ENCODE measurements around the gene MAGEC3.
"Not testable (repeated sequence)": the region's sequence is repeated elsewhere in the genome, so short reads cannot be mapped to it uniquely, and the experiment has no call there.

Gene MAGEC3

GRCh38 chrX:141838016-141838415 lies at the start of gene MAGEC3:
MAGEC3 (plus strand) TSS chrX:141838316; CDS start chrX:141838316, 0 bp downstream.
- no peak for DNase-seq

GRCh38 chrX:141791856-141792255 lies 46.3 kb upstream of the MAGEC3 start:
- DNase-seq, result no peak

GRCh38 chrX:141811438-141811837 lies 26.7 kb upstream of the MAGEC3 start:
- DNase-seq, result no peak

- DNase-seq, result no peak
Observed at GRCh38 chrX:141814213-141814857, 23.8 kb upstream of the MAGEC3 start.

- no peak for DNase-seq
Observed at GRCh38 chrX:141815904-141816303, 22.2 kb upstream of the MAGEC3 start.

GRCh38 chrX:141832247-141832646 lies 5.9 kb upstream of the MAGEC3 start:
- no peak for DNase-seq

GRCh38 chrX:141839856-141840255 lies 1.7 kb downstream of the MAGEC3 start:
- DNase-seq, result no peak

GRCh38 chrX:141857479-141857878 lies 19.4 kb downstream of the MAGEC3 start:
- DNase-seq, result no peak

GRCh38 chrX:141879616-141880015 lies 41.5 kb downstream of the MAGEC3 start:
- DNase-seq, result no peak

- not testable (repeated sequence) for DNase-seq
Observed at GRCh38 chrX:141888811-141889210, 50.7 kb downstream of the MAGEC3 start.

- DNase-seq, result no peak
Observed at GRCh38 chrX:141894733-141895132, 56.6 kb downstream of the MAGEC3 start.

- no peak for DNase-seq
Observed at GRCh38 chrX:141897690-141898089, 59.6 kb downstream of the MAGEC3 start.

GRCh38 chrX:141902366-141902765 lies 64.2 kb downstream of the MAGEC3 start:
- no peak for DNase-seq

GRCh38 chrX:141903400-141904155 lies 65.5 kb downstream of the MAGEC3 start, which contains the start of gene MAGEC1:
MAGEC1 (plus strand) TSS chrX:141903894; CDS start chrX:141905073, 1,179 bp downstream.
- no peak for DNase-seq

GRCh38 chrX:141904262-141904661 lies 66.1 kb downstream of the MAGEC3 start:
- DNase-seq, result no peak

GRCh38 chrX:141917801-141918200 lies 79.7 kb downstream of the MAGEC3 start:
- DNase-seq, result no peak

GRCh38 chrX:141924293-141924692 lies 86.2 kb downstream of the MAGEC3 start:
- DNase-seq, result no peak

- DNase-seq, result no peak
Observed at GRCh38 chrX:141928432-141928831, 90.3 kb downstream of the MAGEC3 start.

GRCh38 chrX:141934059-141934641 lies 96.0 kb downstream of the MAGEC3 start:
- no peak for DNase-seq

GRCh38 chrX:141935645-141936044 lies 97.5 kb downstream of the MAGEC3 start:
- DNase-seq, result no peak

- no peak for DNase-seq
Observed at GRCh38 chrX:141936080-141936479, 98.0 kb downstream of the MAGEC3 start.

GRCh38 chrX:141941234-141941633 lies 103.1 kb downstream of the MAGEC3 start:
- DNase-seq, result no peak

GRCh38 chrX:141945426-141945825 lies 107.3 kb downstream of the MAGEC3 start:
- no peak for DNase-seq
